GM18502 (cell line): Measurements from ENCODE around the gene NEU2.
"Not testable (repeated sequence)": the region's sequence is repeated elsewhere in the genome, so short reads cannot be mapped to it uniquely, and the experiment has no call there.

Source experiments
- ATAC-seq: cut with Tn5 transposase; IDR thresholded peaks from one replicate; pipeline ENCODE4 v1.9.1; 2021; ENCODE audit warnings: mild to moderate bottlenecking; ENCODE audit not compliant: unreplicated experiment, poor library complexity

The NEU2 gene

GRCh38 chr2:233053928-233054784, 21.7 kb downstream of the NEU2 start:
- ATAC-seq = no peak

- no peak for ATAC-seq
These were observed 22.9 kb downstream of the NEU2 start for GRCh38 chr2:233055362-233055761.

GRCh38 chr2:233056961-233057605, 24.6 kb downstream of the NEU2 start:
- ATAC-seq = no peak

- no peak for ATAC-seq
These were observed 26.5 kb downstream of the NEU2 start for GRCh38 chr2:233058717-233059546.

- no peak for ATAC-seq
These were observed 27.0 kb downstream of the NEU2 start for GRCh38 chr2:233059547-233059796.

- peak; percentile 48 for ATAC-seq
These were observed 27.5 kb downstream of the NEU2 start, which contains the start of gene INPP5D for GRCh38 chr2:233059797-233060500. Gene INPP5D (plus strand): TSS chr2:233060342. CDS start chr2:233060479, 137 bp downstream.

GRCh38 chr2:233060501-233060979, 28.1 kb downstream of the NEU2 start:
- ATAC-seq = no peak

- peak; percentile 9 for ATAC-seq
These were observed 28.6 kb downstream of the NEU2 start for GRCh38 chr2:233060980-233061590.

GRCh38 chr2:233061591-233062450, 29.3 kb downstream of the NEU2 start:
- ATAC-seq = peak; percentile 37

GRCh38 chr2:233062451-233062850, 30.0 kb downstream of the NEU2 start:
- no peak for ATAC-seq

GRCh38 chr2:233062946-233063268, 30.4 kb downstream of the NEU2 start:
- ATAC-seq = no peak

- ATAC-seq = peak; percentile 56
These were observed 30.9 kb downstream of the NEU2 start for GRCh38 chr2:233063269-233063975.

- no peak for ATAC-seq
These were observed 31.5 kb downstream of the NEU2 start for GRCh38 chr2:233063976-233064411.

GRCh38 chr2:233064530-233065199, 32.2 kb downstream of the NEU2 start:
- no peak for ATAC-seq

- ATAC-seq = not testable (repeated sequence)
These were observed 32.7 kb downstream of the NEU2 start for GRCh38 chr2:233065200-233065589.

GRCh38 chr2:233065954-233066470, 33.5 kb downstream of the NEU2 start:
- no peak for ATAC-seq

GRCh38 chr2:233068762-233069418, 36.4 kb downstream of the NEU2 start:
- no peak for ATAC-seq
